HG02610 (cell line): ENCODE results near the gene MGME1.
"Not testable (repeated sequence)": the region's sequence is repeated elsewhere in the genome, so short reads cannot be mapped to it uniquely, and the experiment has no call there.

Experiments
- ATAC-seq: cut with Tn5 transposase; IDR thresholded peaks from one replicate; pipeline ENCODE4 v1.9.1; 2021; ENCODE audit warnings: mild to moderate bottlenecking, moderate library complexity; ENCODE audit not compliant: unreplicated experiment

Gene MGME1

DNA sequence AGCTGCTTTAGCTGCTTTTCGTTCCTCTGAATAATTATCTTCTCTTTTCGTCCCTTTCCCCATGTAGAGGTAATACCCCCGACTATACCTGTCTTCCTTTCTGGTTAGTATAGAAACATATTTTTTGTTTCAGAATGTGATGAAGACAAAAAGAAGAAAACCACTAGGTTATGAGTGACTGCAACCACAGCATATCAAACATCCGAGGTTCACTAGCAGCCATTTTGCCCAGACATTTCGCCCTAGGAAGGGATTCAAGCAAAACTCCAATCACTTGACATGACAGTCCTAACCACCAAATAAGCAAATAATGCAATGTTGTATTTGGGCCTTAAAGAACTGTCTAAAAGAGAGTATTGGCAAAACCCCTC is 9.6 kb upstream of the MGME1 start:
- ATAC-seq, result peak; percentile 27

DNA sequence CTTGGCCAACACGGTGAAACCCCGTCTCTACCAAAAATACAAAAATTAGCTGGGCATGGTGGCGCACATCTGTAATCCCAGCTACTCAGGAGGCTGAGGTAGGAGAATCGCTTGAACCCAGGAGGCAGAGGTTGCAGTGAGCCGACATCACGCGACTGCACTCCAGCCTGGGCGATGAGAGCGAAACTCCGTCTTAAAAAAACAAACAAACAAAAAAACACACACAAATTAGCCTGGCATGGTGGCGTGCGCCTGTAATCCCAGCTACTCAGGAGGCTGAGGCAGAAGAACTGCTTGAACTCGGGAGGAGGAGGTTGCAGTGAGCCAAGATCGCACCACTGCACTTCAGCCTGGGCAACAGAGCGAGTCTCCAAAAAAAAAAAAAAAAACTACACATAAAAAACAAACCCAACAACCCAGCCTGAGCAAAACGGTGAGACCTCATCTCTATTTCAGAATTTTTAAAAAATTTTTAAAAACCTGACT is 8.4 kb upstream of the MGME1 start:
- ATAC-seq, result not testable (repeated sequence)

DNA sequence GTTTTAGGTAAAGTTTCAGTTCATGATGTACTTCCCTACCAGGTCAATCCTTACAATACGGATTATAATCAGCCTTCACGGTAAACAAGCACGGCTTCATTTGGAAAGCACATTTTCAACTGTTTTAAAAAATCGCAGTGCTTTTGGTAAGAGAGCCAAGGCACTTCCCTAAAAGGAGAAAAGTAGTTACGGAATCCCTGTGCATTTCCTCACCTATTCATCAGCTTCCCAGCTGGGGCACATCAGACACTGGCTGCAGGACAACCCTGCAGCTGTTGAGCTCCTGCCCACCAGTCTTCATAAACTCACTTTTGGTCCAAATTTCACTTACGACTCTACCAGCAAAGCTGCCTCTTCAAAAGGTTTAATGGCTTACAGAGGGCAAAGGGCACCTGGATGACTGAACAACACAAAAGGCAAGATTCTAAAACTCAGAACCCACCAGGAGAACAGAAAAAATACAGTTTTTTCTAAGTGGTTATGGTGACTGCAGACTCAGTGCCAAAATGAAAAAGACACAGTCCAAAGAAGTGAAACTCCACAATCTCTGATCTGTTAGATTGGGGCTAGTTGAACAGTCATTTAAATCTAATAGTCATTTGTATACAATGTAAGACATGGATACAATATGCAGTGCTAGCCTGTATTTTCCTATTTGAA is 7.8 kb upstream of the MGME1 start:
- ATAC-seq, result peak; percentile 27

- no peak for ATAC-seq
Measured at GRCh38 chr20:17961587-17961940, 7.3 kb upstream of the MGME1 start.

GRCh38 chr20:17963114-17963897 is 5.5 kb upstream of the MGME1 start:
- ATAC-seq, result no peak

DNA sequence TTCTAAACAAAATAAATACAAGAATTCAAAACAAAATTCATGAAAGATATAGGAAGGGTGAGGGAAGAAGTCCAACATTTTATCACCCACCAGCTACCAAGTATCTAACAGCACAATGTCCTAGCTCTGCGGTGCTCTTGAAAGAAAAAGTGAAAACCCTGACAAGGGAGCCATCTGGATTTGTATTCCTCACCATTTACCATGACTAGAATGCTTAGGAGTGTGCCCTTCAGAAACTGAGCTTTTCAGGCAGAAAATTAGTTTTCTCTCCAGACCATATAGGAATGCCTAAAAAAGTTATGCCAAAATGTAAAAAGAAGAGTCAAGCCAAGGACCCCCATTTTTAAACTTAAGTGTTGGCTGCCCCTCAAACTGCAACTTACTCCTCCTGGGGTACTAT is 4.7 kb upstream of the MGME1 start:
- no peak for ATAC-seq

GRCh38 chr20:17964632-17965031 is 4.2 kb upstream of the MGME1 start:
- no peak for ATAC-seq

DNA sequence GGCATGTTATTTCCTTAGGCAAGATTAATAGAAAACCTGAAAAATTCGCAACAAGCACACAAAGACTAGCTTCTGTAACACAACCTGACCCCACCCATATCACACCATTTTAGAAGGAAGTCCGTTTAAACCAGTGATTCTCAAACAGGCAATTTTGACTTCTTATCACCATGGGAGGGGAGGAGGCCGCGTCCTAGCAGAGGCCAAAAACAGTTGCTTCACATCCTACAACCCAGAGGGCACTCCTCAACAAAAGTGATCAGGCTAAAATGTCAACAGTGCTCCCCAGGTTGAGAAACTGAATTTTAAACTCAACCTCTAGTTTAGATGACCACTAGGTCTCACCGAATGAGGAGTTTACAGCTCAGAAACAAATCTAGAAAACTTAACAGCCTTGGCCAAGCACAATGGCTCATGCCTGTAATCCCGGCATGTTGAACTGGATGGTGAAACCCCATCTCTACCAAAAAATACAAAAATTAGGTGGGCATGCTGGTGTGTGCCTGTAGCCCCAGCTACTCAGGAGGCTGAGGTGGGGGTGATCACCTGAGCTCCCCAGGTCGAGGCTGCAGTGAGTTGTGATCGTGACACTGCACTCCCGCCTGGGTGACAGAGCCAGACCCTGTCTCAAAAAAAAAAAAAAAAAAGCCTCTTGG is 3.6 kb upstream of the MGME1 start:
- ATAC-seq, result no peak

DNA sequence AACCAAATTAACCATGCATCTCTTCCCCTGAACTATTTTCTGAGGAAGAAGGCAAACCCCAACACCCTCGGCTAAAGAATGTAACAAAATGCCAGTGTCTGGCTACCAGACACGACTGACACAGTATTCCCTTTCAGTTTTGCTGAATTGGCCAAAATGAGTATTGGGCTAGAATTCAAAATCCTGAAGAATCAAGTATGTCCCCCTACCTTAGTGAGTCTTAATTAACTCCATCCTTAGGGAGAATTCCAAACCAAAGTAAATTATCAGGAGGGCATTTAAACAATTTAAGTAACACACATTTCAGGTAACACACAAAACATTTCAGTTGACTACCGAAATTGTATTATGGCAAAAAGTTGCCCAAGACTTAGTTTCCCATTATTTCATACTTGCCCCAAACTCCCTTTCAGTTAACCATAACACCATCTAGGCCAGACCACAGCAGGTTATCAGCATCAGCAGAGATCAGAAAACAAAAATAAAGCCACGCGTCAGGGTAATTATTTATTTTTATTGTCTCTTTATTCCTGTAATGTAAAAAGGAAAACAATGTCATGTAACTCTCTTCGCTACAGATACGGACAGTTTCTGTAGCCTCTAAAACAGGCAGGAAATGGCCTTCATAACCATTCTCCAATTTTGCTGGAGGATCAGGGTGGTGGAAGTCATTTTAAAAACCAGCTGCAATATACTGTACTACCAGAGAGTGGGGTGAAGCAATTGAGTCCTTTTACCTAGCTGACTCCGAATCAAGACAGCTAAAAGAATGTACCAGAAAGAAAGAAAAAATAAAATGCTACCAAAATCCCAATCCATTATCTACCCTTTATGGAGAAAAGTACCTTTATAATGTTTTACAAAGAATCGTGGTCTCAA is 2.1 kb upstream of the MGME1 start:
- no peak for ATAC-seq

DNA sequence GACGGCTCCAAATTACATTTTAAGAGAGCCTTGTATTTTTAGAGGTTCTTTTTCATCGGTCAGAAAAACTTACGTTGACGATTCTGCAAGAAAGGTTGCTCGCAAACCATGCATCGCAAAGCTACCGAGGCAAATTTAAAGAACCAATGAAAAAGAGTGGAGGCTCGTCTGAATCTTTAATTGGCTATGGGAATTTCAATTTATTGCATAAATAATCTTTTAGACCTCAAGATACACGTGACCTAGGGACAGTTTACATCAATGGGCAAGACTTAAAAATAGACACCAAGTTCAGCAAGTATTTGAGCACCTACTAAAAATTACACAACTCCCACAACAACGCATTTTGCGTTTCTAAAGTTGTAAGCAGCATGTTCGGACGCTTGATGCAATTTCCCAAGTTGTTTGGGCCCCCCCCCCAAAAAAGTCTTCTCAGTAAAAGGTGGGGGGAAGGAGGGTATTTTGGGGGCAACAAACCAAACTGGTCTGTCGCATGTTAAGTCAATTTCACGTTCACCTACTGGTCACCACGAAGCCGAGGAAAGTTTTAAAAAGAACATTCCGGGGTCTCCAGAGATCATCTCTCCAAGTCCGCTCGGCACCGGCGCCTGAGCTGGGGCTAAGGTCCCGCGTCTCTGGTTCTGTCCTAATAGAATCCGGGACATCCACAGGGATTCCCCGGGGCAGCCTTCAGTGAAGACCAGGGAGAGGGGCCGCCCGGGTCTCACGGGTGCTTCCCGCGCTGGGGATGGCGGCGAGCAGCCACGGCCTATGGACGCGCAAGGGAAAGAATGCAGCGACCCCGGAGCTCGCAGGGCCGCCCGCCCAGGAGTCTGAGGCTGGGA is 1.1 kb upstream of the MGME1 start:
- peak; percentile 5 for ATAC-seq

DNA sequence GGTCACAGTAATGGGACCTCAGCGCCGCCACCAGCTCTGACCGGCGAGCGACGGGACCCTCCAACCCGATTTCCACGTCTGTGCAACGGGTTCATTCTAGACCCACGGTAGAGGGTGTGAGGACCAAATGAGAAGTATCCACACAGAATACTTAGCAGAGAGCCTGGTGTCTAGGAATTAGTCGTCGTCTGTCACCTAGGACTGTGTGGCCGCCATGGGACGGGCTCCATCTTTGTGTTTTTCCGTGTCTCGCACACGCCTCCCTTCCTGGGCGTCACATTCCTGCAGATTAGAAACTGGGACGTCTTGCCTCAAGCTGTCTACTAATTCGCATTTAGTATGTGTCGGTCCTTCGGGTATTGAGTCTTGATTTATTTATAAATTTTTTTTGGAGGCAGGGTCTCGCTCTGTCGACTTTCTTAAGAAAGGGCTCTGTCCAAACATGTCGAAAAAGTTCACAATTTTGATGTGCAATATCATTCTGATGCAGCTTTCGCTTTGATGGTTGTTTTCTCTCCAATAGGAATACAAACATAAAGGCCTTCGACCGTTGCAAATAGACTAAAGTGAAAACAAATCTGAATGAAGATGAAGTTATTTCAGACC is 563 bp downstream of the MGME1 start:
- ATAC-seq, result peak; percentile 4

GRCh38 chr20:17969884-17970409 is 1.1 kb downstream of the MGME1 start:
- ATAC-seq, result no peak

DNA sequence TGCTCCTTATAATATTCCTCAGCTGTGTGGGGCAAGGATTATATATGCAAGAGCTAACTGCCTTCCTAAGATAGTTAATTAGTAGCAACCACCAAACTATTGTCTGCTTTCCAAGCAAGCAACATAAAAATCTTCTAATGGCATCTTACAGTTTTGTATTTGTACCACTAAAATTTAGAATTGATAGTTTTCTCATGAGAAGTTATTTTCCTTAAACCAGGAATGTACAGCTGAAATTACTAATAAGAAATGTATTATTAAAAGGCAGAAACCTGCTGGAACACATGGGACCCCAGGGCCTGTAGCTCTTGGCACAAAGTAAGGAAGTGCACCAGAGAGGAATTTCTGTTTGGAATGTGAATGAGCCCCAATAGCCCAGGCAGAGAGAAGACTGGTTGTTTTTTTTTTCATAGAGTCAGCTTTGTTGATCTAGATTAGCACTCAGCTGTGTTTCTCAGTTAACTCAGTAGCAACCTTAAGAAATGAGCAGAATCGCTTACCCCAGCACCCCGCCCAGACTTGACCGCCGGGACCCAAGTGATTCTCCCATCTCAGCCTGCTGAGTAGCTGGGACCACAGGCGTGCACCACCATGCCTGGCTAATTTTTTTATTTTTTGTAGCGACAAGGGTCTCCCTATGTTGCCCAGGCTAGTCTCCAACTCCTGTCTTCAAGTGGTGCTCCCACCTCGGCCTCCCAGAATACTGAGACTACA is 2.6 kb downstream of the MGME1 start:
- no peak for ATAC-seq

GRCh38 chr20:17972121-17972520 is 3.3 kb downstream of the MGME1 start:
- ATAC-seq, result no peak

DNA sequence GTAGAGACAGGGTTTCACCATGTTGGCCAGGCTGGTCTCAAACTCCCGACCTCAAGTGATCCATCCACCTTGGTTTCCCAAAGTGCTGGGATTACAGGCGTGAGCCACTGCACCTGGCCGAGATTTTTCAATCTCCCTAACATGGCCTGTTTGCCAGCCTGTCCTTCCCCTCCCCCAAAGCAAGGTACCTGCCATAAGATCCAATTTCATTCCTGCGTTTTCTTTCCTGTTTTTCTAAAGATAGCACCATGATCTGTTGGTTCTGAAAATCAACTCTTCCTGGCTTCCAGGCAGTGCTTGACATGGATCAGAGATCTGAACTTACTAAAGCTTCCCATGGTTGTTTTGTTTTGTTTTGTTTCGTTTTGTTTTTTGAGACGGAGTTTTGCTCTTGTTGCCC is 7.5 kb downstream of the MGME1 start:
- ATAC-seq, result no peak

- ATAC-seq, result no peak
Measured at GRCh38 chr20:17985388-17986018, 16.7 kb downstream of the MGME1 start.

DNA sequence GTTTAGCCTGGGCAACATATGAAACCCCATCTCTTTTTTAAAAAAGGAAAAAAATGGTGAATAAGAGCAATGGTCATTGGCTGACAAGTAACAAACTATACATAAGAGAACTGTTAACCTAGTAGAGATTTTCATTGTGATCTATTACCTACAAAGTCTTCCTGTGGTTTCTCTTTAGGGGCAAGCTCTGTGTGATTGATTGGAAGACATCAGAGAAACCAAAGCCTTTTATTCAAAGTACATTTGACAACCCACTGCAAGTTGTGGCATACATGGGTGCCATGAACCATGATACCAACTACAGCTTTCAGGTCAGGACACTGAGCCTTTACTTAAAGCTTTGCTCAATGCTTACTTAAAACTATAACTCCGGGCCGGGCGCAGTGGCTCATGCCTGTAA is 19.2 kb downstream of the MGME1 start:
- no peak for ATAC-seq

- ATAC-seq, result no peak
Measured at GRCh38 chr20:17990278-17990972, 21.6 kb downstream of the MGME1 start.
